Muscle layer of duodenum (tissue), 2 donors: ENCODE results near the gene CTAGE6.
"Not testable (repeated sequence)": the region's sequence is repeated elsewhere in the genome, so short reads cannot be mapped to it uniquely, and the experiment has no call there.

Experiments
- H3K27ac ChIP-seq: one replicate; pipeline ENCODE4 v1.7.0; 2013; ENCODE audit warnings: mild to moderate bottlenecking, low read length
- H3K27me3 ChIP-seq: one replicate; pipeline ENCODE4 v1.7.0; 2013; ENCODE audit warnings: low read depth, mild to moderate bottlenecking, control low read depth, low read length
- H3K36me3 ChIP-seq, 2 donors: one replicate each; pipeline ENCODE4 v1.7.0; 2013; ENCODE audit warnings: low read length in 2 of 2, control low read depth in 1 of 2, mild to moderate bottlenecking in 1 of 2; ENCODE audit not compliant: insufficient read depth in 2 of 2, control insufficient read depth in 1 of 2
- H3K4me1 ChIP-seq, 2 donors: one replicate each; pipeline ENCODE4 v1.7.0; 2013; ENCODE audit warnings: low read length in 2 of 2, mild to moderate bottlenecking in 2 of 2, control low read depth in 1 of 2, moderate library complexity in 1 of 2; ENCODE audit not compliant: insufficient read depth in 2 of 2, control insufficient read depth in 1 of 2
- H3K4me3 ChIP-seq, 2 donors: one replicate each; pipeline ENCODE4 v1.7.0; 2013; ENCODE audit warnings: low read length in 2 of 2, low read depth in 1 of 2, mild to moderate bottlenecking in 1 of 2
- H3K9me3 ChIP-seq, 2 donors: one replicate each; pipeline ENCODE4 v1.7.0; 2013; ENCODE audit warnings: low read length in 2 of 2, control low read depth in 1 of 2, mild to moderate bottlenecking in 1 of 2; ENCODE audit not compliant: control insufficient read depth in 1 of 2
- donor health status: healthy.

Gene CTAGE6

DNA sequence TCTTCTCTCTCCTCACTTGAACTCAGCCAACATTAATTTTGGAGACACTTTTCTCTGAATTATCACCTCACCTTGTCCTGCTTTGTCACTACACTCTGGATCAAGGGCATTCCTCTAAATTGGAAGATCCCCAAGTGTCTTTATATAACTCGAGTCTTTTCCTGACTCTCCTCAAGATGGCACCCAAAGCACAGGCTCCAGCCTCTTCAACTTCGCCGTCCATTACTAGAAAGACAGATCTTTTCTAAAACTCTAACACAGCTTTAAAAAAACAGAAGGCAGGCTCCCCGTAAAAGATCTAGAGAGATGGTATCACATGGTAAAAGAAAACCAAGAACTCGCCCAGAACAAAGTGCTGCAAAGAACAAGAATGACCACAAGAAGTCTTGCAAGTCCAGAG, 8.2 kb upstream of the CTAGE6 start:
- not testable (repeated sequence) for H3K36me3 ChIP-seq, H3K27me3 ChIP-seq

DNA sequence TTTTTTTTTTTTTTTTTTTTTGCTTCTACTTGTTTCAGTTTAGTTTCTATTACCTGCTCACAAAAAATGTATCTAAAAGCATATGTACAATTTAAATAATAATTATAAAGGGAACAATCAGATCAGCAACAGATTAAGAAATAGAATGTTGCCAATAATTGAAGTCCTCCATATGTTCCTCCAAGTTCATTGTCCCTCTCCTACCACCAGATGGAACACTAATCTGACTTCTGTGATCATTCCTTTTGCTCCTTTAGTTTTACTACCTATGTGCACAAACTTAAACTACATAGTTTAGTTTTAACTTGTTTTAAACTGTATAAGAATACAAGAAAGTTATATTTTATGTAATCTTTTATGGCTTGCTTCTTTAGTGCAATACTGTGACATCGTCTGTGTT, 5.6 kb upstream of the CTAGE6 start:
- not testable (repeated sequence) for H3K4me1 ChIP-seq, H3K27ac ChIP-seq, H3K36me3 ChIP-seq, H3K27me3 ChIP-seq, H3K9me3 ChIP-seq, H3K4me3 ChIP-seq

More for the DNA sequence above, 8.2 kb upstream of the CTAGE6 start:
- H3K4me3 ChIP-seq, H3K9me3 ChIP-seq, H3K27ac ChIP-seq, H3K4me1 ChIP-seq: not testable (repeated sequence)

DNA sequence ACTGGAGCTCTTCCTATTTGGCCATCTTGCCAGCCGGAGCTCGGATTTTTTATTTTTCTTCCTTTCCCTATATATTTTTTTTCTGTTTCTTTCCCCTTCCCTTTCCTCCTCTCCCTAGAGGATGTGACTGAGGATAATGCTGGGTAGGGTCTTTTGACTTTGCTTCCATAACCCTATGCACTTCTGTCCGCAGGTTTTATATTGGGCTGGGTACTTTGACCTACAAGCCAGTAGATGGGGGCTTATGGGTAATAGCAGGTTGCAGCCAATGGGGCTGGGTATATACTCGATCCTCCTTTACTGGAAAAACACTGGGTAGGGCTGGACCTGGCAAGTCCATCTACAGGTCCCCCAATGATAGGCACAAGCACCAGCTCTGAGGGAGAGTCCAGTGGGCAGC, 12.2 kb downstream of the CTAGE6 start:
- not testable (repeated sequence) for H3K4me3 ChIP-seq, H3K36me3 ChIP-seq, H3K27ac ChIP-seq, H3K27me3 ChIP-seq, H3K4me1 ChIP-seq, H3K9me3 ChIP-seq

DNA sequence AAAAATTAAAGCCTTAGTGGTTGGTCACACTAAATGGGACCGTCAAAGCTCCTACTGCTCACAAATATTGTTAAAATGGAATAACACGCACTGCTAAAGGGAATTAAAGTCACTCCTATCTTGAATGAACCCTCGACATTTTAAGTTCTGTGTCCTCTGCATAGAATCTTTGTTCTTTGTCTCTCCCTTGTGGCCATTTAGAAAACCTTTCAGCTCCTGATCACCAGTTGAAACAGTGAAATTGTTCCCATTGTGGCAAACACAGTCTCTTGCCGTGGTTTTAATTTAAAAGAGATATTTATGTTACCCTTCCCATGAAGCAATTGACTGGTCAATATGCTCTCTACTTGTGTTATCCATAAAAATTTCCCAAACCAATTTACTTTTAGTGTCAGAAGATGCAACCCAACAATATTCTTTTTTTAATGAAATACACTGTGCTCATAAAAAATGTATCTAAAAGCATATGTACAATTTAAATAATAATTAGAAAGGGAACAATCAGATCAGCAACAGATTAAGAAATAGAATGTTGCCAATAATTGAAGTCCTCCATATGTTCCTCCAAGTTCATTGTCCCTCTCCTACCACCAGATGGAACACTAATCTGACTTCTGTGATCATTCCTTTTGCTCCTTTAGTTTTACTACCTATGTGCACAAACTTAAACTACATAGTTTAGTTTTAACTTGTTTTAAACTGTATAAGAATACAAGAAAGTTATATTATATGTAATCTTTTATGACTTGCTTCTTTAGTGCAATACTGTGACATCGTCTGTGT, 20.3 kb downstream of the CTAGE6 start:
- not testable (repeated sequence) for H3K9me3 ChIP-seq, H3K27ac ChIP-seq, H3K4me3 ChIP-seq

DNA sequence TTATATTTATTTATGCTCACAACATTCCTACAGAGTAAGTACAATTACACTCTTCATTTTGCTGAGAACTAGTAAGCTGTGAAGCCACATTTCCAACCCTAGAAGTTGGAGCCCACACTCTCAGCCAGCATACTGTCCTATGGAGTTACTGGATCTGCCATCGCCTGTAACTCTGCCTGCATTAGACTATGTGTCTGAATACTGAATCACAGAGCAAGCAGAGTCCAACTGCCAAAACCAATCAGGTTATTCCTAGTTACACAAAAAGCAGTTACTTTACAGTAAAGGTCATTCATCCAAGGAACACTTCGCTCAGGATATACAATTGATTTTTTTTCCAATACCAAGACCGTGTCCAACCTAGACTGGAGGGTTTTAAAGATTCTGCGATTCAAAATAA, 21.5 kb downstream of the CTAGE6 start:
- H3K36me3 ChIP-seq: no peaks in the 10 kb centered on the region
- no peaks in the 10 kb centered on the region for H3K9me3 ChIP-seq
- no peaks in the 10 kb centered on the region for H3K4me1 ChIP-seq
- H3K4me3 ChIP-seq: no peak overlapping the region
- no peaks in the 10 kb centered on the region for H3K27me3 ChIP-seq
- no peak overlapping the region for H3K27ac ChIP-seq

More for the DNA sequence above, 20.3 kb downstream of the CTAGE6 start:
- not testable (repeated sequence) for H3K4me1 ChIP-seq, H3K27me3 ChIP-seq, H3K36me3 ChIP-seq

DNA sequence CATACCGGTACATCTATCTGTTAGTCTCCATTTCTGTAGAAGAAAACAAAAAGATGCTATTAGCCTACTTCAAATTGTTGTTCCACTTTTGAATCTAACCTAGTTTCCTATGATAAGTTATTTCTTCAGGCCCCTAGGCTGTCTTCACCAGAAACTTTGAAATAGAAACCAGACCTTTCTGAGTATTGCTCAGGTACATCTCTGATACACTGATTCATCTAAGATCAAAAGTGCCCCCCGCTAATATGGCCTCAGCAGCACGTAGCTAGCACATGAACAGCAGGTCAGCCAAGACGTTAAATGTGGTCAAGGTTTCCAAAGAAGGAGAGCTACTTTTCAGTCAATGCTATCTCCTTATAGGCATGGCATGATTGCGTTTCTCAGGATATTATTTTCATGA, 23.6 kb downstream of the CTAGE6 start:
- Histone ChIP-seq H3K27me3 (no peaks in the 10 kb centered on the region), H3K9me3 (no peaks in the 10 kb centered on the region), H3K4me1 (no peaks in the 10 kb centered on the region)

DNA sequence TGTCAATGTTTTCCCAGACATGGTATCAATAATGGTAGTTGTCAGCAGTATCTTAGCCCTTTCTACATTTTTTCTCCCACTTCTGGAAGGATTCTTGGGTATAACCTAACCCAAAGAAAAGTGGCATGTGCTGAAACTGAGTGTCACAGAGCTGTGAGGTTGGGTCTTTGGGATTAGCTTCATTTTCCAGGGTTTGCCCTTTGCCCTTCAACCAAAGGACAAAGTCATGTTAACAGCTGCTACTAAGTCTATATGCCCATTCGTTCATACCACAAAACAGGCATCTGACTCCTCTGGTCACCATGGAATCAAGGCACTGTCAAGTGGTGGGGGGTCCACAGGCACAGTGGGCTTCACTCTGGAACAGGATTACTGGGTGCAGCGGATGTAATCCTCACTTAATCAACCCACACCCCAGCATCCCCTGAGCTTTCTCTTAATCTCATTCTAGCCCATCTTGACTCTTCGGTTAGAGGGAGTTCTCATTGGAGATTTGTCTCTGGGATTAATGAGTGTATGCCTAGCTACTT, 29.1 kb downstream of the CTAGE6 start:
- H3K27me3 ChIP-seq: no peaks in the 10 kb centered on the region
- no peak overlapping the region for H3K27ac ChIP-seq
- no peak overlapping the region for H3K4me3 ChIP-seq
- no peaks in the 10 kb centered on the region for H3K4me1 ChIP-seq
- no peaks in the 10 kb centered on the region for H3K9me3 ChIP-seq
- no peaks in the 10 kb centered on the region for H3K36me3 ChIP-seq

More for the DNA sequence above, 23.6 kb downstream of the CTAGE6 start:
- H3K36me3 ChIP-seq: no peaks in the 10 kb centered on the region
- no peak overlapping the region for H3K4me3 ChIP-seq
- no peak overlapping the region for H3K27ac ChIP-seq

DNA sequence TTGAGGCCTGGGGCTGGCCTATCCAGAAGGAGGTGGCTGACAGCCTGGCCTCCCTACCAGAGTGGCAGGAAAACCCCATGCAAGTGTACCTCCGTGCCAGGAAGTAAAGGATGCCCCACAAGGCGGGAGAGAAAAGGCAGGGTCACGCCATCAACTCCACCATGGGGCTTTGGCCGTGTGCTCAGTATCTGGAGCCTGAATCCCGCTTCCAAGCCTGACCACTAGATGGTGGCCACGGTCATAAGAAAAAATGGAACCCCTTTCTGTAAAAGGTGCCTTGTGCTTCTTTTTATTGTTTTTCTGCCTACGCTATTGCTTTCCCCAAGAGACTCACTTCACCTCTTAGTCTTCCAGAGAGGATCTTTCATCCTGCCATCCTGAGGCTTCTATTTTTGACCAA, 29.9 kb downstream of the CTAGE6 start:
- not testable (repeated sequence) for H3K4me1 ChIP-seq, H3K27me3 ChIP-seq, H3K36me3 ChIP-seq, H3K4me3 ChIP-seq, H3K9me3 ChIP-seq, H3K27ac ChIP-seq

DNA sequence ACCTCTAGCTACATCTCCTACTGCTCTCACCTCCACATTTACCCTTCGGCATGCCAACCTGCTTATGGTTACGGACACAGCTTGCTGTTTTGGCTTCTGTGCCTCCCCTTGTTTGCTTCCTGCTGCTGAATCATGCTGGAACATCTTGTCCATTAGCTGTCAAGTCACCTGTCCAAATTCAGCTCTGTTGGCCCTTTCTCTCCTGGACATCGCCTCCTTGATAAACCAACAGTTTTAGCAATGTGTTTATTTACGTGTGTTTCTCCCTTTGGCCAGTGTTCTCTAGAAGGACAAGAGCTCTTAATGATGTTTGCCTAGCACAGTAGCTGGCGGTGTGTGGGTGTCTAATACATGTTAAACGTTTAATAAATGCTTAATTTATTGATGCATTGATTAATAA, 31.4 kb downstream of the CTAGE6 start:
- H3K27me3 ChIP-seq, H3K27ac ChIP-seq, H3K36me3 ChIP-seq, H3K4me3 ChIP-seq, H3K4me1 ChIP-seq, H3K9me3 ChIP-seq: not testable (repeated sequence)

DNA sequence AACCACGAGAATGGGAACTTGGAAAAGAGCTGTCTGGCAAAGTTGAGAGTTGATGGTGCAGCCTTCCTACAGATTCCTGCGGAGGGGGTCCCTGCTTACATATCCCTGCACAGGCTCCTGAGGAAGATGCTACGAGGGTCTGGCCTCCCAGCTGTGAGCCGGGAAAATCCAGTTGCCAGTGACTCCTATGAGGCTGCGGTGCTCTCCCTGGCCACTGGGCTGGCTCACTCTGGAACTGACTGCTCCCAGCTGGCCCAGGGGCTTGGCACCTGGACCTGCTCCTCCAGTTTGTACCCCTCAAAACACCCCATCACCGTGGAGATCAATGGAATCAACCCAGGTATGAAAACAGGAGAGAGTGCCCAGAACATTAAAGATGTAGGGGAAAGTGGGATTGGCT, 37.2 kb downstream of the CTAGE6 start:
- H3K4me1 ChIP-seq, H3K27ac ChIP-seq, H3K4me3 ChIP-seq, H3K36me3 ChIP-seq, H3K27me3 ChIP-seq, H3K9me3 ChIP-seq: not testable (repeated sequence)

DNA sequence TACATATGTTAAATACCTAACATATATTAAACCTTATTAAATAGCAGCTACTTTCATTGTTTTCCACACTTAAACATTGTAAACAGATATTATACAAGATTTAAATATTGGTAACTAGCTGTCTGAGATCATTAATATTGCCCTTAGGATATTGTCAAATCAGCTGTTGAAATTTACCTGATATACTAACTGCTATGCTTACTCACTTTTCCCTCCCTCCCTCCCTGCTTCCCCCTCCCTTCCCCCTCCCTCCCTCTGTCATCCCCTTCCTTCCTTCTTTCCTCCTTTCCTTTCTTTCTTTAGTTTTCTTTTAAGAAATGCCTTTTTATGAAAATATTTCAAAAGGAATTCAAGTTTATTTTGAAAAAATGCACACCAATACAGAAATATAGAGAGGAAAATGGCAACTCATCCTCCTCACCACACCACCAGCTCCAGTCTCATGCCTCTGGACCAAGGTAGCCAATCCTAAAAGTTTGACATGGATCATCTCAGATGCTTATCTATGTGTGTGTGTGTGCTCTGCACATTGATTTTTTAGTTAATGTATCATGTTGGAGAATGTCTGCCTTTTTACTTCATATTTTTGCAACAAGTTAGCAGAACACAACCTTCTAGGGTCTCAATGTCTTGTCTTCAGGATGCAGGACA, 41.8 kb downstream of the CTAGE6 start:
- H3K9me3 ChIP-seq, H3K4me3 ChIP-seq, H3K27ac ChIP-seq, H3K27me3 ChIP-seq, H3K36me3 ChIP-seq, H3K4me1 ChIP-seq: not testable (repeated sequence)
